ENCODE data around the gene HSPA4. TPM values are rescaled to one million over a fixed set of nuclear protein-coding genes. Genes with fewer than 3 reads are reported as not detected.
A peak's percentile ranks its signal among the peaks of the same experiment; 100 is the strongest.

The HSPA4 gene
- total RNA-seq, 1 experiment from 2014 or later = 337 TPM

- ChIA-PET CTCF (no interaction called here), POLR2A (ENCODE audit: low non-redundant PET) (interaction anchor here (0.6 kb wide), 2 partner anchors 90 to 94 kb away, joined by 7 to 9 read pairs; no protein-coding TSS in a partner anchor)
- intact Hi-C loops (cut with micrococcal nuclease; ENCODE audit: unreplicated experiment) = no loop called here
- Histone ChIP-seq H3K36me3 (ENCODE audit: insufficient read depth, low read length, poor library complexity, severe bottlenecking) (no peaks in the 10 kb centered on the region), H3K27me3 (replicated peaks; ENCODE audit: insufficient read depth, low read depth, low read length, poor library complexity) (no peaks in the 10 kb centered on the region), H3K9me3 (ENCODE audit: low read depth, low read length, poor library complexity, severe bottlenecking) (no peaks in the 10 kb centered on the region), H3K4me1 (ENCODE audit: insufficient read depth, low read length, poor library complexity, severe bottlenecking) (peaks cover 18% of the 10 kb centered on the region), H3K4me3 (ENCODE audit: low read depth, low read length, poor library complexity, severe bottlenecking) (peak overlapping the region; percentile 92), H3K27ac (ENCODE audit: low read depth, low read length, poor library complexity, severe bottlenecking) (peak overlapping the region; percentile 99)
- no TSS peak for BruUV-seq (replicated peaks)
- DNase-seq (ENCODE audit: low spot score) = peak; percentile 55
- TF ChIP-seq CTCF (conservative IDR thresholded peaks at IDR 0.05; ENCODE audit: low read depth, low read length) = no peak
- no peak for TF ChIP-seq EZH2 (IDR thresholded peaks at IDR 0.05; ENCODE audit: borderline replicate concordance, low read depth, low read length, poor library complexity, severe bottlenecking)
Observed at GRCh38 chr5:133052317-133053175, 733 bp downstream of the HSPA4 start.

GRCh38 chr5:133053448-133053847 lies 1.6 kb downstream of the HSPA4 start:
- Histone ChIP-seq H3K27ac (ENCODE audit: low read depth, low read length, poor library complexity, severe bottlenecking) (peak overlapping the region; percentile 99), H3K9me3 (ENCODE audit: low read depth, low read length, poor library complexity, severe bottlenecking) (no peaks in the 10 kb centered on the region), H3K4me3 (ENCODE audit: low read depth, low read length, poor library complexity, severe bottlenecking) (peak overlapping the region; percentile 92), H3K27me3 (replicated peaks; ENCODE audit: insufficient read depth, low read depth, low read length, poor library complexity) (no peaks in the 10 kb centered on the region), H3K4me1 (ENCODE audit: insufficient read depth, low read length, poor library complexity, severe bottlenecking) (peaks cover 18% of the 10 kb centered on the region), H3K36me3 (ENCODE audit: insufficient read depth, low read length, poor library complexity, severe bottlenecking) (no peaks in the 10 kb centered on the region)
- no peak for DNase-seq (ENCODE audit: low spot score)
- ChIA-PET CTCF (no interaction called here), POLR2A (ENCODE audit: low non-redundant PET) (no interaction called here)
- TF ChIP-seq CTCF (conservative IDR thresholded peaks at IDR 0.05; ENCODE audit: low read depth, low read length) = no peak
- intact Hi-C loops (cut with micrococcal nuclease; ENCODE audit: unreplicated experiment) = no loop called here
- BruUV-seq (replicated peaks) = no TSS peak

- H3K4me1 ChIP-seq (ENCODE audit: insufficient read depth, low read length, poor library complexity, severe bottlenecking) = peaks cover 10% of the 10 kb centered on the region
- H3K4me3 ChIP-seq (ENCODE audit: low read depth, low read length, poor library complexity, severe bottlenecking) = no peak overlapping the region
- H3K9me3 ChIP-seq (ENCODE audit: low read depth, low read length, poor library complexity, severe bottlenecking) = no peaks in the 10 kb centered on the region
- no peaks in the 10 kb centered on the region for H3K36me3 ChIP-seq (ENCODE audit: insufficient read depth, low read length, poor library complexity, severe bottlenecking)
- no peak for DNase-seq (ENCODE audit: low spot score)
- ChIA-PET POLR2A (ENCODE audit: low non-redundant PET) (no interaction called here), CTCF (no interaction called here)
- no peak for TF ChIP-seq EZH2 (IDR thresholded peaks at IDR 0.05; ENCODE audit: borderline replicate concordance, low read depth, low read length, poor library complexity, severe bottlenecking)
- TF ChIP-seq CTCF (conservative IDR thresholded peaks at IDR 0.05; ENCODE audit: low read depth, low read length) = no peak
- no peaks in the 10 kb centered on the region for H3K27me3 ChIP-seq (replicated peaks; ENCODE audit: insufficient read depth, low read depth, low read length, poor library complexity)
- H3K27ac ChIP-seq (ENCODE audit: low read depth, low read length, poor library complexity, severe bottlenecking) = no peak overlapping the region
- TSS peak; percentile 20 for BruUV-seq (replicated peaks)
- intact Hi-C loops (cut with micrococcal nuclease; ENCODE audit: unreplicated experiment) = no loop called here
Observed at GRCh38 chr5:133054697-133055471, 3.1 kb downstream of the HSPA4 start.

All from A673 (cell line).